SK-N-SH (cell line): Measurements from ENCODE around the gene CIB4. TPM values are rescaled to one million over a fixed set of nuclear protein-coding genes. Genes with fewer than 3 reads are reported as not detected.
"Not testable (repeated sequence)": the region's sequence is repeated elsewhere in the genome, so short reads cannot be mapped to it uniquely, and the experiment has no call there.

Experiments
- CTCF ChIA-PET: fragments of 300-600, 350-600 bp; formaldehyde crosslinking; extraction: SDS; loops from one replicate; lab custom pipeline; 2021; lab: Yijun Ruan, JAX
- POLR2A ChIA-PET: fragments of 350-600 bp; sonication (Branson Sonifier 250); formaldehyde crosslinking; extraction: SDS; loops from one replicate; lab custom pipeline; 2020; ENCODE audit warnings: antibody characterized with exemption, inconsistent platforms; lab: Yijun Ruan, JAX
- DNase-seq: peaks from one replicate; pipeline ENCODE4 v3.0.0; 2012
- H2AFZ ChIP-seq: fragments of 200-600 bp; sonication (generic); 2 replicates; pipeline ENCODE4 v1.8.1; 2016; ENCODE audit warnings: antibody characterized with exemption, mild to moderate bottlenecking, low read depth
- H3F3A ChIP-seq: fragments of 200-600 bp; sonication (generic); replicated peaks from 2 replicates; pipeline ENCODE3; 2016; ENCODE audit warnings: antibody characterized with exemption, mild to moderate bottlenecking; ENCODE audit not compliant: insufficient read depth
- H3K27ac ChIP-seq, 2 experiments: fragments of 200-500 bp in 1 of 2; fragments of 200-600 bp in 1 of 2; sonication (Bioruptor generic) in 1 of 2; sonication (generic), shearing (Covaris generic) in 1 of 2; 2 replicates each; pipeline versions ENCODE4 v1.5.1 to v1.6.1; 2014 to 2016; ENCODE audit warnings: low read depth in 2 of 2, inconsistent platforms in 1 of 2, low read length in 1 of 2, mild to moderate bottlenecking in 1 of 2, mixed read lengths in 1 of 2
- H3K27me3 ChIP-seq: fragments of 200-600 bp; sonication (generic), shearing (Covaris generic); 2 replicates; pipeline ENCODE4 v1.6.1; 2016; ENCODE audit warnings: mixed run types; ENCODE audit not compliant: insufficient read depth
- H3K36me3 ChIP-seq, 2 experiments: fragments of 200-500 bp in 1 of 2; fragments of 200-600 bp in 1 of 2; sonication (Bioruptor generic) in 1 of 2; sonication (generic) in 1 of 2; replicated peaks in 1 of 2; 2 replicates each; pipeline versions ENCODE3 to v1.5.1; 2014 to 2016; ENCODE audit warnings: low read length in 1 of 2, mild to moderate bottlenecking in 1 of 2; ENCODE audit not compliant: insufficient read depth in 2 of 2, control insufficient read depth in 1 of 2
- H3K4me1 ChIP-seq, 2 experiments: fragments of 200-500 bp in 1 of 2; fragments of 200-600 bp in 1 of 2; sonication (Bioruptor generic) in 1 of 2; sonication (generic), shearing (Covaris generic) in 1 of 2; 2 replicates each; pipeline versions ENCODE4 v1.5.1 to v1.6.1; 2014 to 2016; ENCODE audit warnings: low read depth in 1 of 2, low read length in 1 of 2, mixed run types in 1 of 2; ENCODE audit not compliant: insufficient read depth in 2 of 2, control insufficient read depth in 1 of 2
- H3K4me2 ChIP-seq: fragments of 200-600 bp; sonication (generic), shearing (Covaris generic); 2 replicates; pipeline ENCODE4 v1.6.1; 2017; ENCODE audit warnings: mixed run types
- H3K4me3 ChIP-seq, 2 experiments: fragments of 200-500 bp in 1 of 2; fragments of 200-600 bp in 1 of 2; sonication (Bioruptor generic) in 1 of 2; sonication (generic), shearing (Covaris generic) in 1 of 2; 2 replicates each; pipeline versions ENCODE4 v1.5.1 to v1.8.1; 2014 to 2016; ENCODE audit warnings: low read depth in 2 of 2, inconsistent platforms in 1 of 2, low read length in 1 of 2, mild to moderate bottlenecking in 1 of 2, mixed read lengths in 1 of 2, moderate library complexity in 1 of 2
- H3K79me2 ChIP-seq: fragments of 200-600 bp; sonication (generic); 2 replicates; pipeline ENCODE4 v1.8.1; 2017; ENCODE audit warnings: mild to moderate bottlenecking; ENCODE audit not compliant: insufficient read depth
- H3K9ac ChIP-seq: fragments of 200-600 bp; sonication (generic); 2 replicates; pipeline ENCODE4 v1.6.1; 2017; ENCODE audit warnings: mixed run types
- H3K9me2 ChIP-seq: fragments of 200-600 bp; sonication (generic); 2 replicates; pipeline ENCODE4 v1.6.1; 2017; ENCODE audit warnings: mixed run types
- H3K9me3 ChIP-seq: fragments of 200-600 bp; sonication (generic); 2 replicates; pipeline ENCODE4 v1.6.1; 2017; ENCODE audit warnings: mixed run types, mild to moderate bottlenecking, moderate library complexity
- H4K20me1 ChIP-seq: fragments of 200-600 bp; sonication (generic); 2 replicates; pipeline ENCODE4 v1.6.1; 2017; ENCODE audit warnings: mild to moderate bottlenecking, mixed run types; ENCODE audit not compliant: insufficient read depth
- CHD2 ChIP-seq: fragments of 150-350 bp; IDR thresholded peaks from 2 replicates; pipeline ENCODE4 v1.6.1; 2018; ENCODE audit warnings: low read length; ENCODE audit not compliant: partially characterized antibody
- ELF1 ChIP-seq: IDR thresholded peaks from 2 replicates; pipeline ENCODE4 v1.4.0; 2012
- FOXJ3 ChIP-seq: sonication (generic); formaldehyde crosslinking; IDR thresholded peaks from 2 replicates; pipeline ENCODE4 v1.5.1; 2020; ENCODE audit warnings: mild to moderate bottlenecking, missing genetic modification reagents
- GATA2 ChIP-seq: sonication (generic); formaldehyde crosslinking; IDR thresholded peaks from 2 replicates; pipeline ENCODE4 v1.5.0; 2020; ENCODE audit warnings: mild to moderate bottlenecking, missing genetic modification reagents
- MEF2A ChIP-seq: IDR thresholded peaks from 2 replicates; pipeline ENCODE4 v1.4.0; 2012; ENCODE audit warnings: low read depth, borderline replicate concordance
- TAF1 ChIP-seq: IDR thresholded peaks from 2 replicates; pipeline ENCODE4 v1.6.1; 2012; ENCODE audit warnings: low read depth, mild to moderate bottlenecking, low read length, moderate library complexity, borderline replicate concordance
- WGBS: methylation state at CpG from one replicate; pipeline ENCODE4 v1.1.6; 2017; ENCODE audit warnings: low lambda C conversion rate; 5-methylcytosine and 5-hydroxymethylcytosine counted together
- polyA plus RNA-seq, 3 experiments: library from polyadenylated mRNA; depleted of rRNA; stranded (reverse); fragments of >200 nt; gene quantifications; 2 replicates each; pipeline ENCODE4 v1.2.3, GENCODE V29; 2012
- TF ChIP-seq, protein P1 (sequence below): fragments of 150-350 bp; IDR thresholded peaks from 2 replicates; pipeline ENCODE4 v1.6.1; 2016; ENCODE audit warnings: mild to moderate bottlenecking, low read depth, low read length

The CIB4 gene
- polyA plus RNA-seq, 1 of the 3 experiments (the other 2 are of a cell fraction), result not detected

DNA sequence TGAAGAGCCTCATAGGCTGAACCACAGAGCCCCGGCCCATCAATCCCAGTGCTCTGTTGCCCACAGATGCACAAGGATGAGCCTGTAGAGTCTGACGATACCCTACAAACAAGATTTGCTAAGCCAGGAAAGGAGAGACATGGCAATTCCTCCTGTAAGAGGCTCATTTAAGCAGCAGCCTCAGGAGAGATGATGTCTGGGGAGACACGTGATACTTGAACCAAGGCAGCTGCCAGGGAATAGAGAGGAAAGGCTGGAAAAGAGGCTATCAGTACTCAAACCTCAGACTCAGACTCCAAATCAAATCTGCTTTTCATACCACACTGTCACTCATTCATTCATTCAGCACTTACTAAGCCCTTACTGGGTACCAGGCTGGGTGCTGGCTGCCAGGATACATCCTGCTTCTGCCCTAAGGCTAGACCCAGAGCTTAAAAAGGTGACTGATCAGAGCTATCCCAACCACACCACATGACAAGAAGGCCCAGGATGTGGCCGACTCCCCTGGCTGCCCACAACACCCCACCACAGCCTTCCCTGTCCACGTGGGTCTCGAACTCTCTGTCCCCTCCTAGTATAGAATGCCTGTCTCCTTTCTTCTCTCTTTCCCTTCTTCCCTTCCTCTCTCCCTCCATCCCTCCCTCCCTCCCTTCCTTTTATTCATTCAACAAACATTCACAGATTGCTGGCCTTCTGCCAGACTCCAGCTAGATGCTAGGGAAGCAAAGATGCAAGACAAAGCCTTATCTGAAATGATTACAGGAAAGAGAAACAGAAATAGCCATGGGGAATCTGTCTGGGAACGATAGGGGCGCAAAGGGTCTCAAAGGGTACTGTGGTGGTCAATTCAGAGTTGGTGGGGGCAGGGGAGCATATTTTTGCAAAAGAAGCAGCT lies 27.9 kb upstream of the CIB4 start:
- H3K36me3 ChIP-seq, result no peaks in the 10 kb centered on the region
- peaks cover 0 to 3% of the 10 kb centered on the region in 2 experiments; a peak in 1 of 4 replicates for H3K4me1 ChIP-seq
- no peaks in the 10 kb centered on the region for H3K9me3 ChIP-seq
- 51% methylated on average over 8 of the region's 8 CpGs for WGBS
- no peak overlapping the region for H3K9ac ChIP-seq
- H3K27me3 ChIP-seq, result peaks cover 23% of the 10 kb centered on the region; the same call in 1 of the 2 replicates
- no peak overlapping the region for H3K27ac ChIP-seq
- no peak overlapping the region for H2AFZ ChIP-seq
- no peaks in the 10 kb centered on the region for H3F3A ChIP-seq
- no peak for DNase-seq
- no peaks in the 10 kb centered on the region for H4K20me1 ChIP-seq
- no peaks in the 10 kb centered on the region for H3K79me2 ChIP-seq
- ChIA-PET CTCF (interaction anchor here (0.6 to 2.2 kb wide), 5 partner anchors 10 to 76 kb away, joined by 3 to 12 read pairs (median 3); no protein-coding TSS in a partner anchor), POLR2A (no interaction called here)
- H3K4me2 ChIP-seq, result no peak overlapping the region
- TF ChIP-seq GATA2 (CRISPR knock-in tag) (peak; percentile 34; the same call in 1 of the 2 replicates), FOXJ3 (CRISPR knock-in tag) (no peak)
- no peaks in the 10 kb centered on the region for H3K9me2 ChIP-seq
- no peak overlapping the region for H3K4me3 ChIP-seq

DNA sequence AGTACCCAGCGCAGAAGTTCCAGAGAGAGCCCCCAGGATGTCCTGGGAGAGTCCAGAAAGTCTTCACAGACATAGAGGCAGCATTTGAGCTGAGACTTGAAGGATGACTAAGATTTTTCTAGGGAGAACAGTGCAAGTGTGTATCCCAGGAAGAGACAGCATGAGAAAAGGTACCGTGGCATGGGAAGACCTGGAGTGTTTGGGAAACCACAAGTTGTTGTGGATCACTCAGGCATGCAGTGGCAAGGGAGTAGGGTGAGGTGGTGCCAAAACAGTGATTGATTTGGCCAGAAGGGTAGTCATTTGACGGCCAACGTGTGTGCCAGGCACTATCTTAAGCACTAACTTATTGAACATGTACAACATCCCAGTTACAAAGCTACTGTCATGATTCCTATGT lies 26.9 kb upstream of the CIB4 start:
- H3K27me3 ChIP-seq, result peaks cover 22% of the 10 kb centered on the region; the same call in 1 of the 2 replicates
- no peak for TF ChIP-seq ELF1
- no peak for TF ChIP-seq TAF1
- no peak for TF ChIP-seq MEF2A
- no peaks in the 10 kb centered on the region for H3K79me2 ChIP-seq
- DNase-seq, result no peak
- H3K9me2 ChIP-seq, result no peaks in the 10 kb centered on the region
- H3K9me3 ChIP-seq, result no peaks in the 10 kb centered on the region
- H3F3A ChIP-seq, result no peaks in the 10 kb centered on the region
- POLR2A ChIA-PET, result no interaction called here
- H2AFZ ChIP-seq, result no peak overlapping the region
- no peaks in the 10 kb centered on the region for H4K20me1 ChIP-seq
- 68% methylated on average over 4 of the region's 4 CpGs for WGBS
- H3K4me3 ChIP-seq, result no peak overlapping the region
- H3K36me3 ChIP-seq, result no peaks in the 10 kb centered on the region
- no peak overlapping the region for H3K27ac ChIP-seq
- CTCF ChIA-PET, result interaction anchor here (1.0 to 2.2 kb wide), 6 partner anchors 9 to 596 kb away, joined by 3 to 12 read pairs (median 3); no protein-coding TSS in a partner anchor
- peaks cover 0 to 3% of the 10 kb centered on the region in 2 experiments; a peak in 1 of 4 replicates for H3K4me1 ChIP-seq
- no peak overlapping the region for H3K9ac ChIP-seq
- H3K4me2 ChIP-seq, result no peak overlapping the region

DNA sequence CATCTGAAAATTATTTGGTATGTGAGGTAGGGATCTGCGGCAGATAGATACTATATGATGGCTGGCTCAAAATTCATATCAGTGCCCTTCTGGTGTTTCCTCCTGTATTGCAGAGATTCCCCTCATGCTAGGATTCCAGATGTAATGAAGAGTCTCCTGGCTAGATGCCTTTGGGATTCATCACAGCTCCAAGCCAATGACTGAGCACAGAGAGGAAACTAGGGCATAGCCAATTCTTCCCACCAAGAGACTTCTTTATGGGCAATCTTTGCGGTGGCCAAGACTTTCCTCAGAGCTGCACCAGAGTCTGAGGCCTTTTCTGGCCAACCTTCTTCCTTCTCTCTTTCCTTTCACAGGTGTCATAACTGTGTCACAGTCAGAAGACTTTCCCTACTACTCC lies 25.5 kb upstream of the CIB4 start:
- no peak overlapping the region for H2AFZ ChIP-seq
- no peak overlapping the region for H3K4me2 ChIP-seq
- no peaks in the 10 kb centered on the region for H3K36me3 ChIP-seq
- no peaks in the 10 kb centered on the region for H4K20me1 ChIP-seq
- CTCF ChIA-PET, result interaction anchor here (0.6 to 1.9 kb wide), 2 partner anchors 11 to 62 kb away, joined by 3 to 5 read pairs; no protein-coding TSS in a partner anchor
- H3K9ac ChIP-seq, result no peak overlapping the region
- H3K9me3 ChIP-seq, result no peaks in the 10 kb centered on the region
- H3F3A ChIP-seq, result no peaks in the 10 kb centered on the region
- H3K79me2 ChIP-seq, result no peaks in the 10 kb centered on the region
- peaks cover 0 to 3% of the 10 kb centered on the region in 2 experiments; a peak in 1 of 4 replicates for H3K4me1 ChIP-seq
- H3K4me3 ChIP-seq, result no peak overlapping the region
- WGBS, result 63% methylated on average over 2 of the region's 2 CpGs
- POLR2A ChIA-PET, result no interaction called here
- H3K27ac ChIP-seq, result no peak overlapping the region
- no peaks in the 10 kb centered on the region for H3K9me2 ChIP-seq
- H3K27me3 ChIP-seq, result peaks cover 10% of the 10 kb centered on the region; the same call in 1 of the 2 replicates
- TF ChIP-seq CHD2 (no peak), TAF1 (no peak)
- TF ChIP-seq, protein P1, sequence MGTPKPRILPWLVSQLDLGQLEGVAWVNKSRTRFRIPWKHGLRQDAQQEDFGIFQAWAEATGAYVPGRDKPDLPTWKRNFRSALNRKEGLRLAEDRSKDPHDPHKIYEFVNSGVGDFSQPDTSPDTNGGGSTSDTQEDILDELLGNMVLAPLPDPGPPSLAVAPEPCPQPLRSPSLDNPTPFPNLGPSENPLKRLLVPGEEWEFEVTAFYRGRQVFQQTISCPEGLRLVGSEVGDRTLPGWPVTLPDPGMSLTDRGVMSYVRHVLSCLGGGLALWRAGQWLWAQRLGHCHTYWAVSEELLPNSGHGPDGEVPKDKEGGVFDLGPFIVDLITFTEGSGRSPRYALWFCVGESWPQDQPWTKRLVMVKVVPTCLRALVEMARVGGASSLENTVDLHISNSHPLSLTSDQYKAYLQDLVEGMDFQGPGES, result no peak
- DNase-seq, result no peak

DNA sequence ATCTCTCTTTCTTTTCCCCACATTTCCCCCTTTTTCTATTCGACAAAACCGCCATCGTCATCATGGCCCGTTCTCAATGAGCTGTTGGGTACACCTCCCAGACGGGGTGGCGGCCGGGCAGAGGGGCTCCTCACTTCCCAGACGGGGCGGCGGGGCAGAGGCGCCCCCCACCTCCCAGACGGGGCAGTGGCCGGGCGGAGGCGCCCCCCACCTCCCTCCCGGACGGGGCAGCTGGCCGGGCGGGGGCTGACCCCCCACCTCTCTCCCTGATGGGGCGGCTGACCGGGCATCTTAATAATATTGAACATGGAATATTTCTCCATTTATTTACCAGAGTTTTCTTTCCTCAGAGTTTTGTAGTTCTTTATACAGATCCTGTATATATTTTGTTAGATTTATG lies 24.1 kb upstream of the CIB4 start:
- POLR2A ChIA-PET, H3K4me1 ChIP-seq, H3K79me2 ChIP-seq, H4K20me1 ChIP-seq, H3K9me2 ChIP-seq, H2AFZ ChIP-seq, H3K9me3 ChIP-seq, H3F3A ChIP-seq, H3K27me3 ChIP-seq, H3K9ac ChIP-seq, H3K4me3 ChIP-seq, H3K4me2 ChIP-seq, DNase-seq, H3K36me3 ChIP-seq, H3K27ac ChIP-seq: not testable (repeated sequence)
- CTCF ChIA-PET, result interaction anchor here (1.9 kb wide), 1 partner anchor 61 kb away, joined by 5 read pairs; no protein-coding TSS in a partner anchor
- 83% methylated on average over 20 of the region's 21 CpGs for WGBS
